GM12878 (cell line): ENCODE measurements around the gene FAM227B.

Experiments used
- CEBPB ChIP-seq, 2 experiments: fragments of 150-350 bp in 1 of 2; IDR thresholded peaks; 2 replicates each; pipeline ENCODE4 v1.6.1; 2012 to 2014; ENCODE audit warnings: low read depth in 2 of 2, low read length in 2 of 2, borderline replicate concordance in 1 of 2, inconsistent platforms in 1 of 2
- ESRRA ChIP-seq: IDR thresholded peaks from 2 replicates; pipeline ENCODE4 v1.6.1; 2012; ENCODE audit warnings: mild to moderate bottlenecking, low read length, improper control_type of control experiment
- HDAC6 ChIP-seq: fragments of 200-600 bp; sonication (generic); IDR thresholded peaks from one replicate; pipeline ENCODE4 v1.8.0; 2017; ENCODE audit warnings: antibody characterized with exemption; ENCODE audit not compliant: unreplicated experiment
- NFYB ChIP-seq: IDR thresholded peaks from 2 replicates; pipeline ENCODE4 v1.6.1; 2011; ENCODE audit warnings: low read depth, mild to moderate bottlenecking, low read length, improper control_type of control experiment, moderate library complexity; ENCODE audit not compliant: insufficient read depth
- SUZ12 ChIP-seq: fragments of 200-600 bp; sonication (generic); IDR thresholded peaks from one replicate; pipeline ENCODE4 v1.6.1; 2018; ENCODE audit warnings: antibody characterized with exemption, mild to moderate bottlenecking; ENCODE audit not compliant: unreplicated experiment
- YY1 ChIP-seq: IDR thresholded peaks from 2 replicates; pipeline ENCODE4 v1.6.1; 2011; ENCODE audit warnings: low read depth, mild to moderate bottlenecking, low read length
- ZNF207 ChIP-seq: fragments of 450-650 bp; IDR thresholded peaks from 2 replicates; pipeline ENCODE4 v1.6.1; 2014; ENCODE audit warnings: antibody characterized with exemption, mild to moderate bottlenecking, borderline replicate concordance
- TF ChIP-seq, protein P1 (sequence below), 3 experiments: IDR thresholded peaks in 2 of 3; conservative IDR thresholded peaks in 1 of 3; 2 replicates each; pipeline ENCODE4 v1.5.1; 2011; ENCODE audit warnings: low read depth in 3 of 3, low read length in 3 of 3, mild to moderate bottlenecking in 3 of 3, control low read depth in 2 of 3, moderate library complexity in 2 of 3, inconsistent platforms in 1 of 3, mixed read lengths in 1 of 3; ENCODE audit not compliant: control insufficient read depth in 2 of 3, insufficient read depth in 1 of 3; ENCODE audit errors: extremely low read depth in 1 of 3

DNA sequence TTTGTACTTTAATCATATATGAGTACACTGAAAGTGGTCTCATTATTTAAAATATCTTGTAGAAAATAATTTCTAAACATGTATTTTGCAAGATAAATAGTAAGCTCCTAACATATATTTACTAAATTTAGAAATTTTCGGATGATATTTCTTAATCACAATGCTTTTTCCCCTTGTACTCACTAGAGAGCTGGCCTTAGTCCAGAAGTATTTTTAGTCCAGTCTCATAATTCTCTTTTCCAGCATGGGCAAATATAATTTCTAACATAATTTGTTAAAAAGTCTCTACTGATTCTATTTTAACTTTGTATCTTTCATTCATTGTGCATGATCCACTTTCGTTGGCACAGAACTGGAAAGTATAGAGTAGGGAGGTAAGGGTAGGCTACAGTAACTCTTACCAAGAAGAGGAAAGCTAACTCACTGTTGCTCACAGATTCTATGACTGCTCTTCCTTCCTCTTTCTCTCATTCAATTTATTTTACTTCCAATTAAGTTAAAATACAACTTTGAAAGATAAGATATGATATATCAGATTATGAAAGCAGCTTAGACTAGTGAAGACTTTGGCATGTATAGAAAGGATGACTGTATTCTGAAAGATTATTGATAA is 158.3 kb downstream of the FAM227B start:
- TF ChIP-seq, protein P1, sequence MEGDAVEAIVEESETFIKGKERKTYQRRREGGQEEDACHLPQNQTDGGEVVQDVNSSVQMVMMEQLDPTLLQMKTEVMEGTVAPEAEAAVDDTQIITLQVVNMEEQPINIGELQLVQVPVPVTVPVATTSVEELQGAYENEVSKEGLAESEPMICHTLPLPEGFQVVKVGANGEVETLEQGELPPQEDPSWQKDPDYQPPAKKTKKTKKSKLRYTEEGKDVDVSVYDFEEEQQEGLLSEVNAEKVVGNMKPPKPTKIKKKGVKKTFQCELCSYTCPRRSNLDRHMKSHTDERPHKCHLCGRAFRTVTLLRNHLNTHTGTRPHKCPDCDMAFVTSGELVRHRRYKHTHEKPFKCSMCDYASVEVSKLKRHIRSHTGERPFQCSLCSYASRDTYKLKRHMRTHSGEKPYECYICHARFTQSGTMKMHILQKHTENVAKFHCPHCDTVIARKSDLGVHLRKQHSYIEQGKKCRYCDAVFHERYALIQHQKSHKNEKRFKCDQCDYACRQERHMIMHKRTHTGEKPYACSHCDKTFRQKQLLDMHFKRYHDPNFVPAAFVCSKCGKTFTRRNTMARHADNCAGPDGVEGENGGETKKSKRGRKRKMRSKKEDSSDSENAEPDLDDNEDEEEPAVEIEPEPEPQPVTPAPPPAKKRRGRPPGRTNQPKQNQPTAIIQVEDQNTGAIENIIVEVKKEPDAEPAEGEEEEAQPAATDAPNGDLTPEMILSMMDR (IDR thresholded peaks at IDR 0.05 in 2 of 3, conservative IDR thresholded peaks at IDR 0.05 in 1 of 3; ENCODE audit: control insufficient read depth in 2 of 3, extremely low read depth in 1 of 3, insufficient read depth in 1 of 3, low read depth in 3 of 3, low read length in 3 of 3): no peak
- TF ChIP-seq ZNF207 (no peak), ESRRA (no peak), NFYB (no peak), SUZ12 (no peak), YY1 (no peak), CEBPB (IDR thresholded peaks at IDR 0.05; ENCODE audit: borderline replicate concordance in 1 of 2, low read depth in 2 of 2, low read length in 2 of 2) (no peak), HDAC6 (no peak)
